Embryonic facial prominence (tissue), 1 donor: Measurements from ENCODE around the gene PCNT.
"Not testable (repeated sequence)": the region's sequence is repeated elsewhere in the genome, so short reads cannot be mapped to it uniquely, and the experiment has no call there.

ENCODE experiments used
- DNase-seq: peaks from one replicate; pipeline ENCODE4 v3.0.0-alpha.2; 2016; ENCODE audit errors: extremely low spot score

Gene PCNT

GRCh38 chr21:46425041-46425440 is 101.1 kb downstream of the PCNT start:
- no peak for DNase-seq

- no peak for DNase-seq
These were observed 101.6 kb downstream of the PCNT start for GRCh38 chr21:46425571-46425970.

- no peak for DNase-seq
These were observed 102.5 kb downstream of the PCNT start for GRCh38 chr21:46426313-46427046.

GRCh38 chr21:46427516-46427915 is 103.6 kb downstream of the PCNT start:
- DNase-seq, result no peak

- no peak for DNase-seq
These were observed 104.3 kb downstream of the PCNT start for GRCh38 chr21:46428286-46428685.

GRCh38 chr21:46428987-46429710 is 105.2 kb downstream of the PCNT start:
- DNase-seq, result no peak

GRCh38 chr21:46429754-46430681 is 106.1 kb downstream of the PCNT start:
- no peak for DNase-seq

- no peak for DNase-seq
These were observed 107.5 kb downstream of the PCNT start for GRCh38 chr21:46431448-46431847.

- no peak for DNase-seq
These were observed 108.0 kb downstream of the PCNT start for GRCh38 chr21:46431884-46432488.

GRCh38 chr21:46433116-46433515 is 109.2 kb downstream of the PCNT start:
- not testable (repeated sequence) for DNase-seq

- no peak for DNase-seq
These were observed 110.5 kb downstream of the PCNT start for GRCh38 chr21:46434322-46434958.

GRCh38 chr21:46435786-46436227 is 111.9 kb downstream of the PCNT start:
- no peak for DNase-seq

GRCh38 chr21:46436621-46437020 is 112.7 kb downstream of the PCNT start:
- no peak for DNase-seq

GRCh38 chr21:46437096-46437498 is 113.1 kb downstream of the PCNT start:
- DNase-seq, result no peak

- no peak for DNase-seq
These were observed 113.6 kb downstream of the PCNT start for GRCh38 chr21:46437511-46437910.

- DNase-seq, result no peak
These were observed 114.3 kb downstream of the PCNT start for GRCh38 chr21:46438241-46438640.

GRCh38 chr21:46439906-46440305 is 116.0 kb downstream of the PCNT start:
- DNase-seq, result no peak

- DNase-seq, result no peak
These were observed 117.4 kb downstream of the PCNT start for GRCh38 chr21:46441331-46441730.

- DNase-seq, result no peak
These were observed 118.1 kb downstream of the PCNT start for GRCh38 chr21:46441961-46442498.

GRCh38 chr21:46442938-46443337 is 119.0 kb downstream of the PCNT start:
- no peak for DNase-seq

- no peak for DNase-seq
These were observed 120.0 kb downstream of the PCNT start for GRCh38 chr21:46443910-46444309.
